ENCODE measurements around the gene FAM53A.

DNA sequence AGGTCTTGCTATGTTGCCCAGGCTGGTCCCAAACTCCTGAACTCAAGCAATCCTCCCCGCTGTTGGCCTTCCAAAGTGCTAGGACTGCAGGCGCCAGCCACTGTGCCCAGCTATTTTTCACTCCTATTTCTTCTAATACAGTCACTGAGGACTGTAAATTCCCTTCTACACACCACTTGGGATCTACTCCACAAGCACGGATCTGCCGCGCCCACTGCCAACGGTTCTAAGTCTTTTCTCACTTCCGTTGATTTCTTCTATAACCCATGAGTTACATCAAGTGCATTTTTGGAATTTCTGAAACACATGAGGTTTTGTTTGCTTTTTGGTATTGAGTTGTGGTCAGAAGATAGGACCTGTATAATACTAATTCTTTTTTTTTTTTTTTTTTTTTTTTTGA, 48.6 kb downstream of the FAM53A start:
- TF ChIP-seq POLR2A (IDR thresholded peaks at IDR 0.05; ENCODE audit: low read length): no peak
- no peak for TF ChIP-seq GATA1 (IDR thresholded peaks at IDR 0.05; ENCODE audit: low read depth, low read length)

Data from erythroblast (primary cell).